Mucosa of descending colon (tissue), 3 donors: ENCODE measurements around the gene CSAD. TPM values are rescaled to one million over a fixed set of nuclear protein-coding genes. Genes with fewer than 3 reads are reported as not detected.

Source experiments
- ATAC-seq: fragments of 200-7000 bp; cut with Tn5 transposase; one replicate; pipeline ENCODE4 v1.9.1; 2020; ENCODE audit warnings: mild to moderate bottlenecking, moderate library complexity
- DNase-seq, 3 donors: peaks; one replicate each; pipeline ENCODE4 v3.0.0-alpha.2; 2020
- H3K36me3 ChIP-seq: fragments of 200-600 bp; one replicate; pipeline ENCODE4 v1.8.0; 2021; ENCODE audit warnings: low read depth, mild to moderate bottlenecking
- H3K4me1 ChIP-seq: fragments of 200-600 bp; one replicate; pipeline ENCODE4 v1.8.0; 2021; ENCODE audit warnings: low read depth, mild to moderate bottlenecking
- H3K4me3 ChIP-seq: fragments of 200-600 bp; one replicate; pipeline ENCODE4 v1.8.0; 2021; ENCODE audit warnings: mild to moderate bottlenecking
- H3K9me3 ChIP-seq: fragments of 200-600 bp; one replicate; pipeline ENCODE4 v1.8.0; 2021; ENCODE audit warnings: mild to moderate bottlenecking
- intact Hi-C, 2 donors: fragments of 100-400 bp; cut with DNase I in 1 of 2; cut with micrococcal nuclease in 1 of 2; formaldehyde crosslinking; loops; one replicate each; pipeline versions ENCODE4 v1.11.0 to v1.11.1; 2022; cut with DNase I, micrococcal nuclease
- total RNA-seq, 3 donors: library from RNA; stranded (reverse); fragmentation: NEBNext Ultra II Directional in 2 of 3; extraction: Animal tissue kit (Norgen Biotek cat#: 25700) in 2 of 3; gene quantifications; one replicate each; pipeline versions ENCODE4 v1.2.1 to v1.2.4, GENCODE V29; 2021 to 2023
- TF ChIP-seq, protein P1 (sequence below): fragments of 200-600 bp; IDR thresholded peaks from one replicate; pipeline ENCODE4 v1.8.0; 2022; ENCODE audit warnings: antibody characterized with exemption, mild to moderate bottlenecking
- donor health status: DM: no; HTN: no; CAD: no; lungs with moderate emphysema.
- donor health status: DM: no; HTN: no; CAD: no.
- donor health status: DM: no; HTN: yes; CAD: no.

CSAD gene
- total RNA-seq, 3 donors from 2014 or later, result 23.4 to 44.4 (median 38.7) TPM

GRCh38 chr12:53199700-53200099, 19.0 kb upstream of the CSAD start:
- no peaks in the 10 kb centered on the region for H3K9me3 ChIP-seq
- intact Hi-C loops, result loop anchor here (5.0 to 10.0 kb wide), 2 partner anchors 37 to 135 kb away; no protein-coding TSS in a partner anchor
- ATAC-seq (no peak), DNase-seq (no peak)
- no peaks in the 10 kb centered on the region for H3K36me3 ChIP-seq
- H3K4me3 ChIP-seq, result no peak overlapping the region
- H3K4me1 ChIP-seq, result peaks cover 8% of the 10 kb centered on the region
- TF ChIP-seq, protein P1, sequence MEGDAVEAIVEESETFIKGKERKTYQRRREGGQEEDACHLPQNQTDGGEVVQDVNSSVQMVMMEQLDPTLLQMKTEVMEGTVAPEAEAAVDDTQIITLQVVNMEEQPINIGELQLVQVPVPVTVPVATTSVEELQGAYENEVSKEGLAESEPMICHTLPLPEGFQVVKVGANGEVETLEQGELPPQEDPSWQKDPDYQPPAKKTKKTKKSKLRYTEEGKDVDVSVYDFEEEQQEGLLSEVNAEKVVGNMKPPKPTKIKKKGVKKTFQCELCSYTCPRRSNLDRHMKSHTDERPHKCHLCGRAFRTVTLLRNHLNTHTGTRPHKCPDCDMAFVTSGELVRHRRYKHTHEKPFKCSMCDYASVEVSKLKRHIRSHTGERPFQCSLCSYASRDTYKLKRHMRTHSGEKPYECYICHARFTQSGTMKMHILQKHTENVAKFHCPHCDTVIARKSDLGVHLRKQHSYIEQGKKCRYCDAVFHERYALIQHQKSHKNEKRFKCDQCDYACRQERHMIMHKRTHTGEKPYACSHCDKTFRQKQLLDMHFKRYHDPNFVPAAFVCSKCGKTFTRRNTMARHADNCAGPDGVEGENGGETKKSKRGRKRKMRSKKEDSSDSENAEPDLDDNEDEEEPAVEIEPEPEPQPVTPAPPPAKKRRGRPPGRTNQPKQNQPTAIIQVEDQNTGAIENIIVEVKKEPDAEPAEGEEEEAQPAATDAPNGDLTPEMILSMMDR, result no peak

- H3K4me1 ChIP-seq, result peaks cover 8% of the 10 kb centered on the region
- TF ChIP-seq, protein P1, result no peak
- DNase-seq (no peak), ATAC-seq (no peak)
- no peaks in the 10 kb centered on the region for H3K36me3 ChIP-seq
- no peaks in the 10 kb centered on the region for H3K9me3 ChIP-seq
- intact Hi-C loops, result loop anchor here (5.0 to 10.0 kb wide), 2 partner anchors 36 to 134 kb away; no protein-coding TSS in a partner anchor
- no peak overlapping the region for H3K4me3 ChIP-seq
Measured at GRCh38 chr12:53198486-53199110, 17.9 kb upstream of the CSAD start.

DNA sequence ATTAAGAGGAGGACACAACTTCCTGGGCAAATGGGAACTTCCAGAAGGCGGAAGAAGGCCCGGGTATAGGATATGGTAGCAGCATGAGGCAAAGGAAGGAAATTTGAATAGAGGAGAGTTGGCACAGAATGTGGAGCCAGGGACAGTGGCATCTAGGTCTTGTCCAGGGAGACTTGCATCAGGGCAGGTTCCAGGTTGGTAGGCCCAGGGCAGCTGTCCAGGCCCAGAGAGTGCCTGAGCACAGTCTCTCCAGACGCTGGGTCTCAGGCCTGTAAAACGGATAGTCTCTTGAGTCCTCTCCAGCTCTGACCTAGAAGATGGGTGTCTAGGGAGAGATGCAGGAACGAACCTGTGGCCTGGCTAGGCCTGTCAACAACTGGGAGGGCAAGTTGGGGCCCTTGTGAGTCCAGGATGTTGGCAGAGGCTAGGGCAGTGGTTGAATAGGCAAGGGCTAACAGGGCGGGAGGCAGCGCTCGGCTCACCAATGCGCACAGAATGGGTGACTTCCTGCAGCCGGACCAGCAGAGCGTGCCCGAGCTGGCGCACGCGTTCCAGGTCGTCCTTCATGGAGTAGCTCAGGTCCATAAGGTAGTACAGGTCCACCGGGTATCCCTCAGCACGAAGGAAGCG, 16.4 kb upstream of the CSAD start:
- no peak overlapping the region for H3K4me3 ChIP-seq
- H3K36me3 ChIP-seq, result no peaks in the 10 kb centered on the region
- DNase-seq, result no peak
- TF ChIP-seq, protein P1, result no peak
- no peak for ATAC-seq
- peaks cover 8% of the 10 kb centered on the region for H3K4me1 ChIP-seq
- H3K9me3 ChIP-seq, result no peaks in the 10 kb centered on the region
- intact Hi-C loops, result loop anchor here (5.0 to 10.0 kb wide), 2 partner anchors 35 to 132 kb away; no protein-coding TSS in a partner anchor

DNA sequence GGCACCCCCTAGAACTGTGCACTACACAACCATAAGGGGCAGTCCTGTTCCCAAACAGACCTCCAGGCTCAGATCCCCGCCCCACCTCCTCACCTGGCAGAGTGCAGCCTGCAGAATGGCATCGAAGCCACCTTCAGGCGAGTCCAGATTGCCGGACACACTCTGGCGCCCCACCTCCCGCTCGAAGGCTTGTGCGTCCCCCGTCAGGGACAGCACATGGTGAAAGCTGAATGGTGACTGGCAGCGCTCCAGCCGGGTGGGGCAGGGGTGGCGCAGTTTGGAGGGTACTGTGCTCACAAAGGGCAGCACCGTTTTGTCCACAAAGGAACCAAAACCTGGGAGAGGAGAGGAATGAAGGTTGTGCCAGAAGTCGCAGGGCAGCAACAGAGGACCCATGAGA, 15.8 kb upstream of the CSAD start:
- H3K4me1 ChIP-seq, result peaks cover 8% of the 10 kb centered on the region
- DNase-seq (no peak), ATAC-seq (no peak)
- TF ChIP-seq, protein P1, result no peak
- no peak overlapping the region for H3K4me3 ChIP-seq
- intact Hi-C loops, result loop anchor here (5.0 to 10.0 kb wide), 2 partner anchors 34 to 132 kb away; no protein-coding TSS in a partner anchor
- H3K36me3 ChIP-seq, result no peaks in the 10 kb centered on the region
- H3K9me3 ChIP-seq, result no peaks in the 10 kb centered on the region

DNA sequence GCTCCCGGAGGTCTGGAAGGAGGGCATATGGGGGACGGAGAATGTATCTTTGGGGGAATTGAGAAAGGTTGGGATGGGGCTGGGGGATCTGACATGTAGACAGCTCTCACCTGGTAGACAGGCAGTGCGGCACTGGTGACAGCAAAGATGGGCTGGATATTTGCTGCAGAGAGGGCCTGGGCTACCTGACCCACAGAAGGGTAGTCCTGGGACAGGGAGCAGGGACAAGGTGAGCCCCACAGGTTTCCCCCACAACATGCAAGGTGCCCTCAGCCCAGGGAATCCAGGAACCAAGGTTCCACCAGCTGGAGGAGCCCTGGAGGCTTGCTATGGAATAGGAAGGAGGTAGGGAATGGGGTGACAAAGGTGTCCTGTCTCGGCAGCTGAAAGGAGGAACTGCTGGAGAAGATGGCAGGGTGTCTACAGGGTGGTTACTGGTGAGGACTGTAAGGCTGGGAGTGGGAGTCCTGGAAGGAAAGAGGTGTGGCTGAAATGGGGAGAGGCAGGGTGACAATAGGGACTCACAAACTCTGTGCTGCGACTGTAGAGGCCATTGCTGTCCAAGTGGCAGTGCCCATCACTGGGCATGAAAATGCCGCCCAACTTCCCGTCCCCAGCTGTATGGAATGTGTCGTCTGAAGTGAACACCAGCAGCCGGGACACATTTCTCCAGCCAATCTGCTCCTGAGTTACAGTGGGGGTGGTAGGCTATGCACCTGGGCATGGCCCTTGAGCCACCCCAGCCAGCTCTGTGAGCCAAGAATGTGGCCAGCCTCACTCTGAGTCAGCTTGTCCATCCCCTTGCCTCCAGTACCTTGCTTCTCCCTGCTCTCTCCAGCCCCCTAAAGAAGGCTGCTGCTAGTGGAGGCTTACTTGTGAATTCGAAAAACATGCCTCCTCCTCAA, 15.0 kb upstream of the CSAD start:
- H3K9me3 ChIP-seq, result no peaks in the 10 kb centered on the region
- no peak for ATAC-seq
- TF ChIP-seq, protein P1, result no peak
- no peaks in the 10 kb centered on the region for H3K36me3 ChIP-seq
- intact Hi-C loops, result loop anchor here (5.0 to 10.0 kb wide), 2 partner anchors 33 to 131 kb away; no protein-coding TSS in a partner anchor
- H3K4me3 ChIP-seq, result no peak overlapping the region
- no peak for DNase-seq
- peaks cover 8% of the 10 kb centered on the region for H3K4me1 ChIP-seq
